GM23338 (cell line): Measurements from ENCODE around the gene CDIPT. TPM values are rescaled to one million over a fixed set of nuclear protein-coding genes. Genes with fewer than 3 reads are reported as not detected.

Source experiments
- ATAC-seq: fragments of 200-7000 bp; cut with Tn5 transposase; 3 replicates; pipeline ENCODE4 v1.9.1; 2020
- DNase-seq: peaks from one replicate; pipeline ENCODE4 v3.0.0-alpha.2; 2015; ENCODE audit warnings: low spot score
- H2AFZ ChIP-seq: fragments of 200-600 bp; sonication (generic); 2 replicates; pipeline ENCODE4 v1.8.0; 2016; ENCODE audit warnings: antibody characterized with exemption, mild to moderate bottlenecking, moderate library complexity
- H3F3A ChIP-seq: fragments of 200-600 bp; sonication (generic); replicated peaks from 2 replicates; pipeline ENCODE4 v1.8.0; 2017; ENCODE audit warnings: antibody characterized with exemption, mixed run types, low read depth
- H3K27ac ChIP-seq: fragments of 200-600 bp; sonication (generic); 2 replicates; pipeline ENCODE4 v1.6.1; 2016; ENCODE audit warnings: low read depth
- H3K27me3 ChIP-seq: fragments of 200-600 bp; sonication (generic); 2 replicates; pipeline ENCODE4 v1.8.0; 2016; ENCODE audit warnings: mild to moderate bottlenecking, mixed run types, moderate library complexity; ENCODE audit not compliant: insufficient read depth
- H3K36me3 ChIP-seq: fragments of 200-600 bp; sonication (generic); 2 replicates; pipeline ENCODE4 v1.8.0; 2016; ENCODE audit warnings: mild to moderate bottlenecking; ENCODE audit not compliant: insufficient read depth
- H3K4me1 ChIP-seq: fragments of 200-600 bp; sonication (generic); 2 replicates; pipeline ENCODE4 v1.8.0; 2016; ENCODE audit warnings: mild to moderate bottlenecking, moderate library complexity; ENCODE audit not compliant: insufficient read depth
- H3K4me2 ChIP-seq: fragments of 200-600 bp; sonication (generic); 2 replicates; pipeline ENCODE4 v1.7.1; 2017; ENCODE audit warnings: mixed run types
- H3K4me3 ChIP-seq: fragments of 200-600 bp; sonication (generic); 2 replicates; pipeline ENCODE4 v1.6.1; 2016; ENCODE audit warnings: mixed run types
- H3K79me2 ChIP-seq: fragments of 200-600 bp; sonication (generic); replicated peaks from 2 replicates; pipeline ENCODE4 v1.8.0; 2017; ENCODE audit warnings: mild to moderate bottlenecking; ENCODE audit not compliant: insufficient read depth
- H3K9me2 ChIP-seq: fragments of 200-600 bp; sonication (generic); 2 replicates; pipeline ENCODE4 v1.8.0; 2017; ENCODE audit not compliant: insufficient read depth
- H4K20me1 ChIP-seq: fragments of 200-600 bp; sonication (generic); replicated peaks from 2 replicates; pipeline ENCODE4 v1.8.0; 2017; ENCODE audit warnings: mild to moderate bottlenecking; ENCODE audit not compliant: insufficient read depth
- H3K27ac Mint-ChIP-seq: 2 replicates; pipeline ENCODE4 v1.8.0; 2020; ENCODE audit warnings: inconsistent platforms, mild to moderate bottlenecking, moderate library complexity, mixed read lengths
- H3K27me3 Mint-ChIP-seq: 3 replicates; pipeline ENCODE4 v1.8.0; 2022; ENCODE audit warnings: low read depth, mild to moderate bottlenecking, moderate library complexity, mixed read lengths, inconsistent platforms; ENCODE audit not compliant: insufficient read depth, poor library complexity
- H3K36me3 Mint-ChIP-seq: 3 replicates; pipeline ENCODE4 v1.8.0; 2021; ENCODE audit warnings: low read depth, mild to moderate bottlenecking, inconsistent platforms, moderate library complexity, mixed read lengths
- H3K4me1 Mint-ChIP-seq: 3 replicates; pipeline ENCODE4 v1.8.0; 2020; ENCODE audit warnings: mild to moderate bottlenecking, inconsistent platforms, mixed read lengths
- H3K4me3 Mint-ChIP-seq: 3 replicates; pipeline ENCODE4 v1.8.0; 2021; ENCODE audit warnings: moderate library complexity, mild to moderate bottlenecking, inconsistent platforms, mixed read lengths
- H3K9me3 Mint-ChIP-seq: 3 replicates; pipeline ENCODE4 v1.8.0; 2020; ENCODE audit warnings: moderate library complexity, mild to moderate bottlenecking, inconsistent platforms, mixed read lengths
- ETS1 ChIP-seq: IDR thresholded peaks from 2 replicates; pipeline ENCODE4 v1.6.1; 2016; ENCODE audit warnings: antibody characterized with exemption
- EZH2 ChIP-seq: fragments of 200-600 bp; sonication (generic); IDR thresholded peaks from one replicate; pipeline ENCODE4 v1.8.0; 2017; ENCODE audit warnings: antibody characterized with exemption, mild to moderate bottlenecking, low read depth; ENCODE audit not compliant: unreplicated experiment
- EZH2phosphoT487 ChIP-seq: fragments of 200-600 bp; sonication (generic); IDR thresholded peaks from one replicate; pipeline ENCODE4 v1.8.1; 2018; ENCODE audit warnings: antibody characterized with exemption; ENCODE audit not compliant: unreplicated experiment
- JUNB ChIP-seq: IDR thresholded peaks from one replicate; pipeline ENCODE4 v1.6.1; 2016; ENCODE audit warnings: antibody characterized with exemption; ENCODE audit not compliant: unreplicated experiment
- NANOG ChIP-seq: IDR thresholded peaks from 2 replicates; pipeline ENCODE4 v1.6.1; 2016; ENCODE audit warnings: antibody characterized with exemption, borderline replicate concordance
- POLR2AphosphoS5 ChIP-seq: IDR thresholded peaks from 2 replicates; pipeline ENCODE4 v1.6.1; 2016; ENCODE audit warnings: antibody characterized with exemption, low read depth
- REST ChIP-seq: IDR thresholded peaks from one replicate; pipeline ENCODE4 v1.6.1; 2018; ENCODE audit warnings: antibody characterized with exemption; ENCODE audit not compliant: unreplicated experiment
- STAT1 ChIP-seq: IDR thresholded peaks from one replicate; pipeline ENCODE4 v1.6.1; 2016; ENCODE audit warnings: antibody characterized with exemption; ENCODE audit not compliant: unreplicated experiment
- ZNF114 ChIP-seq: fragments of 250-450 bp; sonication (Bioruptor Pico); IDR thresholded peaks from 2 replicates; pipeline ENCODE4 v1.5.0; 2020; ENCODE audit warnings: mild to moderate bottlenecking, moderate library complexity
- ZNF331 ChIP-seq: fragments of 250-450 bp; sonication (Bioruptor Pico); IDR thresholded peaks from 2 replicates; pipeline ENCODE4 v1.5.0; 2020; ENCODE audit warnings: low read depth, mild to moderate bottlenecking, moderate library complexity
- polyA plus RNA-seq: library from polyadenylated mRNA; unstranded; fragments of >200 nt; fragmentation: Nextera tagmentation; extraction: Ambion mirVana; gene quantifications from 2 replicates; pipeline ENCODE4 v1.2.1, GENCODE V29; 2016
- total RNA-seq: library from RNA; depleted of rRNA; stranded (reverse); fragments of >200 nt; shearing (Covaris generic); gene quantifications from 2 replicates; pipeline ENCODE4 v1.2.3, GENCODE V29; 2014

Gene CDIPT
- total and polyA plus RNA-seq, 2 experiments from 2014 or later, result 36.2 to 78.1 TPM

GRCh38 chr16:29906520-29907244 is 43.7 kb upstream of the CDIPT start (continued):
- TF ChIP-seq ETS1 (no peak), REST (no peak), ZNF331 (CRISPR knock-in tag) (no peak), JUNB (no peak), EZH2 (no peak), STAT1 (no peak), NANOG (no peak)

GRCh38 chr16:29905668-29906067 is 42.6 kb upstream of the CDIPT start:
- H3K9me2 ChIP-seq, result no peaks in the 10 kb centered on the region
- peaks cover 13% of the 10 kb centered on the region for H3K27me3 Mint-ChIP-seq
- H3F3A ChIP-seq, result 0 out of 2 replicates have a peak, but pooled peaks cover 2% of the 10 kb centered on the region
- H3K4me3 Mint-ChIP-seq, result no peak overlapping the region
- H3K27ac ChIP-seq, result no peak overlapping the region
- H4K20me1 ChIP-seq, result peaks cover 6% of the 10 kb centered on the region; the same call in 1 of the 2 replicates
- H3K36me3 ChIP-seq, result no peaks in the 10 kb centered on the region
- peaks cover 15% of the 10 kb centered on the region for H3K36me3 Mint-ChIP-seq
- H3K79me2 ChIP-seq, result peaks cover 14% of the 10 kb centered on the region; the same call in 1 of the 2 replicates
- no peak overlapping the region for H3K4me2 ChIP-seq
- H3K4me1 ChIP-seq, result peaks cover 8% of the 10 kb centered on the region
- TF ChIP-seq ZNF331 (CRISPR knock-in tag) (no peak), EZH2 (no peak)
- peaks cover 18% of the 10 kb centered on the region for H3K4me1 Mint-ChIP-seq
- no peaks in the 10 kb centered on the region for H3K9me3 Mint-ChIP-seq
- no peak overlapping the region for H3K4me3 ChIP-seq
- DNase-seq (no peak), ATAC-seq (no peak)
- H3K27ac Mint-ChIP-seq, result no peak overlapping the region
- no peaks in the 10 kb centered on the region for H3K27me3 ChIP-seq
- no peak overlapping the region for H2AFZ ChIP-seq

GRCh38 chr16:29904947-29905346 is 41.9 kb upstream of the CDIPT start:
- no peak overlapping the region for H3K27ac Mint-ChIP-seq
- no peak overlapping the region for H3K27ac ChIP-seq
- H4K20me1 ChIP-seq, result peaks cover 6% of the 10 kb centered on the region; the same call in 1 of the 2 replicates
- H3K9me2 ChIP-seq, result no peaks in the 10 kb centered on the region
- DNase-seq (no peak), ATAC-seq (no peak)
- 0 out of 2 replicates have a peak, but pooled peaks cover 3% of the 10 kb centered on the region for H3F3A ChIP-seq
- peaks cover 14% of the 10 kb centered on the region; the same call in 1 of the 2 replicates for H3K79me2 ChIP-seq
- peaks cover 15% of the 10 kb centered on the region for H3K36me3 Mint-ChIP-seq
- no peak overlapping the region for H3K4me2 ChIP-seq
- H3K36me3 ChIP-seq, result no peaks in the 10 kb centered on the region
- no peak overlapping the region for H3K4me3 ChIP-seq
- H3K27me3 ChIP-seq, result no peaks in the 10 kb centered on the region
- H3K4me1 Mint-ChIP-seq, result peaks cover 18% of the 10 kb centered on the region
- H3K9me3 Mint-ChIP-seq, result no peaks in the 10 kb centered on the region
- no peak overlapping the region for H2AFZ ChIP-seq
- peaks cover 16% of the 10 kb centered on the region for H3K27me3 Mint-ChIP-seq
- H3K4me1 ChIP-seq, result peaks cover 8% of the 10 kb centered on the region
- no peak overlapping the region for H3K4me3 Mint-ChIP-seq
- TF ChIP-seq POLR2AphosphoS5 (no peak), JUNB (no peak), ZNF114 (CRISPR knock-in tag) (no peak), ETS1 (no peak), NANOG (no peak), REST (no peak), STAT1 (no peak), EZH2 (no peak), EZH2phosphoT487 (no peak)
